ENCODE measurements around the gene ATP5MC2. TPM values are rescaled to one million over a fixed set of nuclear protein-coding genes. Genes with fewer than 3 reads are reported as not detected.
A peak's percentile ranks its signal among the peaks of the same experiment; 100 is the strongest.

Gene ATP5MC2
- polyA plus RNA-seq, 1 donor from 2014 or later: 331 TPM

DNA sequence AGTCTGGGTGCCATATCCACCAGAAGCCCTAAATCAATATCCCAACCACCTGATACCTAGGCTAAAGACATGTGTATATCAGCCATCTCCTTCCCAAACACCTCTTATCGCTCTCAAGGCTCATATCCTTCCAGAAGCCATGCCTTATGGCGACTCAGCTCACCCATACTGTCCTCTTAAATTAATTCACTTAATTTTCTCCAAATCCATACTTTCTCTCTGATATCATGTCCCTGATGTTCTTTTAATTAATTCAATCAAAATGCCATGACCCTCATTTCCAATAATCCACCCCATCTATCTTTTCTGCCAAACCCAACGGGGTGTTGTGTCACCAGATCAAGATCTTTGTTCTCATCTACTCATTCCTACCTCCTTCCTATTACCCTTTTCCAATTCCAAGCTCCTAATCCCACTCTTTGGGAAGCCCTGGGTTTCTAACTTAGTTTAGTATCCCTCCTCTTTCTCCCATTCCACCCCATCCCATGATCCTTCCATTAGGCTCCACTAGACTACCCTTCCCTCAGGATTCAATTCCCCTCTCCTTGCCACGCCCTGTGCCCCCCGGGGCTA lies 50.4 kb downstream of the ATP5MC2 start:
- H3K79me2 ChIP-seq (replicated peaks; ENCODE audit: insufficient read depth, low read length): peaks cover 41% of the 10 kb centered on the region
- H4K20me1 ChIP-seq (ENCODE audit: insufficient read depth): no peaks in the 10 kb centered on the region
- H3K9ac ChIP-seq (ENCODE audit: low read length): peak overlapping the region; percentile 87
- peak overlapping the region; percentile 80 for H3K4me2 ChIP-seq (ENCODE audit: low read length)
- no peaks in the 10 kb centered on the region for H3K27me3 ChIP-seq (ENCODE audit: insufficient read depth, low read depth, low read length)
- peak overlapping the region; percentile 71 for H3K4me3 ChIP-seq (ENCODE audit: low read length)
- no peaks in the 10 kb centered on the region for H3K9me3 ChIP-seq (ENCODE audit: low read length)
- H3K9me2 ChIP-seq (ENCODE audit: insufficient read depth, low read length): no peaks in the 10 kb centered on the region
- no peak overlapping the region for H2AFZ ChIP-seq (ENCODE audit: low read depth, low read length)
- no peaks in the 10 kb centered on the region for H3K36me3 ChIP-seq (ENCODE audit: insufficient read depth, low read length)
- H3F3A ChIP-seq (ENCODE audit: insufficient read depth, low read length, poor library complexity, severe bottlenecking): no peaks in the 10 kb centered on the region
- peak overlapping the region; percentile 19 for H3K27ac ChIP-seq (ENCODE audit: low read length)
- no peak for TF ChIP-seq MXI1 (conservative IDR thresholded peaks at IDR 0.05; ENCODE audit: poor library complexity, severe bottlenecking)
- TF ChIP-seq, protein P1, sequence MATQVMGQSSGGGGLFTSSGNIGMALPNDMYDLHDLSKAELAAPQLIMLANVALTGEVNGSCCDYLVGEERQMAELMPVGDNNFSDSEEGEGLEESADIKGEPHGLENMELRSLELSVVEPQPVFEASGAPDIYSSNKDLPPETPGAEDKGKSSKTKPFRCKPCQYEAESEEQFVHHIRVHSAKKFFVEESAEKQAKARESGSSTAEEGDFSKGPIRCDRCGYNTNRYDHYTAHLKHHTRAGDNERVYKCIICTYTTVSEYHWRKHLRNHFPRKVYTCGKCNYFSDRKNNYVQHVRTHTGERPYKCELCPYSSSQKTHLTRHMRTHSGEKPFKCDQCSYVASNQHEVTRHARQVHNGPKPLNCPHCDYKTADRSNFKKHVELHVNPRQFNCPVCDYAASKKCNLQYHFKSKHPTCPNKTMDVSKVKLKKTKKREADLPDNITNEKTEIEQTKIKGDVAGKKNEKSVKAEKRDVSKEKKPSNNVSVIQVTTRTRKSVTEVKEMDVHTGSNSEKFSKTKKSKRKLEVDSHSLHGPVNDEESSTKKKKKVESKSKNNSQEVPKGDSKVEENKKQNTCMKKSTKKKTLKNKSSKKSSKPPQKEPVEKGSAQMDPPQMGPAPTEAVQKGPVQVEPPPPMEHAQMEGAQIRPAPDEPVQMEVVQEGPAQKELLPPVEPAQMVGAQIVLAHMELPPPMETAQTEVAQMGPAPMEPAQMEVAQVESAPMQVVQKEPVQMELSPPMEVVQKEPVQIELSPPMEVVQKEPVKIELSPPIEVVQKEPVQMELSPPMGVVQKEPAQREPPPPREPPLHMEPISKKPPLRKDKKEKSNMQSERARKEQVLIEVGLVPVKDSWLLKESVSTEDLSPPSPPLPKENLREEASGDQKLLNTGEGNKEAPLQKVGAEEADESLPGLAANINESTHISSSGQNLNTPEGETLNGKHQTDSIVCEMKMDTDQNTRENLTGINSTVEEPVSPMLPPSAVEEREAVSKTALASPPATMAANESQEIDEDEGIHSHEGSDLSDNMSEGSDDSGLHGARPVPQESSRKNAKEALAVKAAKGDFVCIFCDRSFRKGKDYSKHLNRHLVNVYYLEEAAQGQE (IDR thresholded peaks at IDR 0.05; ENCODE audit: borderline replicate concordance): no peak
- no peak for TF ChIP-seq POLR2AphosphoS5 (IDR thresholded peaks at IDR 0.05)
- TF ChIP-seq RAD21 (conservative IDR thresholded peaks at IDR 0.05): no peak
- no peak for TF ChIP-seq SMC3 (conservative IDR thresholded peaks at IDR 0.05; ENCODE audit: poor library complexity)
- TF ChIP-seq, protein P2, sequence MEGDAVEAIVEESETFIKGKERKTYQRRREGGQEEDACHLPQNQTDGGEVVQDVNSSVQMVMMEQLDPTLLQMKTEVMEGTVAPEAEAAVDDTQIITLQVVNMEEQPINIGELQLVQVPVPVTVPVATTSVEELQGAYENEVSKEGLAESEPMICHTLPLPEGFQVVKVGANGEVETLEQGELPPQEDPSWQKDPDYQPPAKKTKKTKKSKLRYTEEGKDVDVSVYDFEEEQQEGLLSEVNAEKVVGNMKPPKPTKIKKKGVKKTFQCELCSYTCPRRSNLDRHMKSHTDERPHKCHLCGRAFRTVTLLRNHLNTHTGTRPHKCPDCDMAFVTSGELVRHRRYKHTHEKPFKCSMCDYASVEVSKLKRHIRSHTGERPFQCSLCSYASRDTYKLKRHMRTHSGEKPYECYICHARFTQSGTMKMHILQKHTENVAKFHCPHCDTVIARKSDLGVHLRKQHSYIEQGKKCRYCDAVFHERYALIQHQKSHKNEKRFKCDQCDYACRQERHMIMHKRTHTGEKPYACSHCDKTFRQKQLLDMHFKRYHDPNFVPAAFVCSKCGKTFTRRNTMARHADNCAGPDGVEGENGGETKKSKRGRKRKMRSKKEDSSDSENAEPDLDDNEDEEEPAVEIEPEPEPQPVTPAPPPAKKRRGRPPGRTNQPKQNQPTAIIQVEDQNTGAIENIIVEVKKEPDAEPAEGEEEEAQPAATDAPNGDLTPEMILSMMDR (IDR thresholded peaks at IDR 0.05; ENCODE audit: poor library complexity, severe bottlenecking): no peak
- TF ChIP-seq EP300 (conservative IDR thresholded peaks at IDR 0.05; ENCODE audit: poor library complexity, severe bottlenecking): no peak
- no peak for TF ChIP-seq TAF1 (IDR thresholded peaks at IDR 0.05; ENCODE audit: low read depth)
- TF ChIP-seq EZH2 (IDR thresholded peaks at IDR 0.05; ENCODE audit: borderline replicate concordance, insufficient read depth, low read length, poor library complexity, severe bottlenecking): no peak

DNA sequence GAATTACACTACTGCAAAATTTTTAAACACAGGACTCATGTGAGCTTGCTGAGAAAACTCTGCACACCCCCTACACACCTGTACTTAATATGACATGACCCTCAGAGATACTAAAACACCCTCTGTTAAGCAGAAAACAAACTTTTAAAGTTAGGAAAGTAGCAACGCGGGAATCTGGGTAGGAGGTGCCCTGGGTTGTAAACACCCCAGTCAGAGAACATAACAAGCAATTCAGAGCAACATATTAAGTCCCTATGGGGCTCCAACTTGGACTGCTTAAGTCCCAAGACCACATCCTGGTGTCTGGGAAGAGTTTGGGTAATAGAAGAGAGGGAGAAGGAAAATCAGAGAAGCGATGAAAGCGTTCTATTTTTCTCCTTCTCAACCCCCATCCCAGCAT lies 50.9 kb downstream of the ATP5MC2 start:
- H3K4me2 ChIP-seq (ENCODE audit: low read length): peak overlapping the region; percentile 80
- H3K9me2 ChIP-seq (ENCODE audit: insufficient read depth, low read length): no peaks in the 10 kb centered on the region
- TF ChIP-seq, protein P1 (IDR thresholded peaks at IDR 0.05; ENCODE audit: borderline replicate concordance): no peak
- TF ChIP-seq SMC3 (conservative IDR thresholded peaks at IDR 0.05; ENCODE audit: poor library complexity): no peak
- no peak for TF ChIP-seq POLR2AphosphoS5 (IDR thresholded peaks at IDR 0.05)
- TF ChIP-seq MXI1 (conservative IDR thresholded peaks at IDR 0.05; ENCODE audit: poor library complexity, severe bottlenecking): no peak
- TF ChIP-seq TAF1 (IDR thresholded peaks at IDR 0.05; ENCODE audit: low read depth): no peak
- no peak for TF ChIP-seq EZH2 (IDR thresholded peaks at IDR 0.05; ENCODE audit: borderline replicate concordance, insufficient read depth, low read length, poor library complexity, severe bottlenecking)
- no peak for TF ChIP-seq EP300 (conservative IDR thresholded peaks at IDR 0.05; ENCODE audit: poor library complexity, severe bottlenecking)
- no peak for TF ChIP-seq RAD21 (conservative IDR thresholded peaks at IDR 0.05)
- TF ChIP-seq, protein P2 (IDR thresholded peaks at IDR 0.05; ENCODE audit: poor library complexity, severe bottlenecking): no peak
- no peak overlapping the region for H3K27ac ChIP-seq (ENCODE audit: low read length)
- no peaks in the 10 kb centered on the region for H3K27me3 ChIP-seq (ENCODE audit: insufficient read depth, low read depth, low read length)
- H3K79me2 ChIP-seq (replicated peaks; ENCODE audit: insufficient read depth, low read length): peaks cover 41% of the 10 kb centered on the region
- H4K20me1 ChIP-seq (ENCODE audit: insufficient read depth): no peaks in the 10 kb centered on the region
- H2AFZ ChIP-seq (ENCODE audit: low read depth, low read length): no peak overlapping the region
- peak overlapping the region; percentile 87 for H3K9ac ChIP-seq (ENCODE audit: low read length)
- H3F3A ChIP-seq (ENCODE audit: insufficient read depth, low read length, poor library complexity, severe bottlenecking): no peaks in the 10 kb centered on the region
- H3K36me3 ChIP-seq (ENCODE audit: insufficient read depth, low read length): no peaks in the 10 kb centered on the region
- H3K9me3 ChIP-seq (ENCODE audit: low read length): no peaks in the 10 kb centered on the region
- H3K4me3 ChIP-seq (ENCODE audit: low read length): peak overlapping the region; percentile 71

Data from neural cell (in vitro differentiated cells).